ENCODE measurements around the gene RNF144A.
"Not testable (repeated sequence)": the region's sequence is repeated elsewhere in the genome, so short reads cannot be mapped to it uniquely, and the experiment has no call there.

The RNF144A gene

GRCh38 chr2:6930923-6931647 is 13.9 kb downstream of the RNF144A start:
- DNase-seq, result no peak

GRCh38 chr2:6931753-6932152 is 14.5 kb downstream of the RNF144A start:
- DNase-seq, result no peak

GRCh38 chr2:6932206-6932605 is 15.0 kb downstream of the RNF144A start:
- DNase-seq, result no peak

GRCh38 chr2:6932828-6933227 is 15.6 kb downstream of the RNF144A start:
- DNase-seq, result no peak

GRCh38 chr2:6933911-6934310 is 16.7 kb downstream of the RNF144A start:
- no peak for DNase-seq

- no peak for DNase-seq
Observed at GRCh38 chr2:6934345-6934744, 17.1 kb downstream of the RNF144A start.

GRCh38 chr2:6934758-6935651 is 17.8 kb downstream of the RNF144A start:
- no peak for DNase-seq

GRCh38 chr2:6935652-6936020 is 18.4 kb downstream of the RNF144A start:
- DNase-seq, result not testable (repeated sequence)

- no peak for DNase-seq
Observed at GRCh38 chr2:6937157-6937556, 19.9 kb downstream of the RNF144A start.

- no peak for DNase-seq
Observed at GRCh38 chr2:6937582-6937981, 20.4 kb downstream of the RNF144A start.

GRCh38 chr2:6939071-6939470 is 21.9 kb downstream of the RNF144A start:
- no peak for DNase-seq

GRCh38 chr2:6940820-6941219 is 23.6 kb downstream of the RNF144A start:
- DNase-seq, result no peak

GRCh38 chr2:6941299-6942046 is 24.3 kb downstream of the RNF144A start:
- DNase-seq, result no peak

GRCh38 chr2:6942848-6943247 is 25.6 kb downstream of the RNF144A start:
- no peak for DNase-seq

- no peak for DNase-seq
Observed at GRCh38 chr2:6943523-6943922, 26.3 kb downstream of the RNF144A start.

GRCh38 chr2:6943971-6944370 is 26.8 kb downstream of the RNF144A start:
- DNase-seq, result no peak

- DNase-seq, result no peak
Observed at GRCh38 chr2:6944555-6944954, 27.3 kb downstream of the RNF144A start.

- no peak for DNase-seq
Observed at GRCh38 chr2:6945087-6945813, 28.0 kb downstream of the RNF144A start.

GRCh38 chr2:6945821-6946220 is 28.6 kb downstream of the RNF144A start:
- no peak for DNase-seq

- no peak for DNase-seq
Observed at GRCh38 chr2:6946722-6947121, 29.5 kb downstream of the RNF144A start.

- DNase-seq, result no peak
Observed at GRCh38 chr2:6947929-6948676, 30.9 kb downstream of the RNF144A start.
